GM18502 (cell line): ENCODE data around the gene PLPP7.
"Not testable (repeated sequence)": the region's sequence is repeated elsewhere in the genome, so short reads cannot be mapped to it uniquely, and the experiment has no call there.

Experiments used
- ATAC-seq: cut with Tn5 transposase; IDR thresholded peaks from one replicate; pipeline ENCODE4 v1.9.1; 2021; ENCODE audit warnings: mild to moderate bottlenecking; ENCODE audit not compliant: unreplicated experiment, poor library complexity

PLPP7 gene

GRCh38 chr9:131289301-131290035, at the start of gene PLPP7:
Gene PLPP7 (plus strand): TSS chr9:131289723. CDS start chr9:131289998, 275 bp downstream.
- peak; percentile 71 for ATAC-seq

GRCh38 chr9:131240047-131240921, 49.2 kb upstream of the PLPP7 start:
- no peak for ATAC-seq

- ATAC-seq = not testable (repeated sequence)
These were observed 45.2 kb upstream of the PLPP7 start for GRCh38 chr9:131244331-131244730.

- ATAC-seq = no peak
These were observed 42.9 kb upstream of the PLPP7 start for GRCh38 chr9:131246618-131247017.

GRCh38 chr9:131252120-131252519, 37.4 kb upstream of the PLPP7 start:
- ATAC-seq = no peak

GRCh38 chr9:131253891-131254491, 35.5 kb upstream of the PLPP7 start:
- ATAC-seq = no peak

GRCh38 chr9:131254626-131255025, 34.9 kb upstream of the PLPP7 start:
- ATAC-seq = no peak

- ATAC-seq = peak; percentile 3
These were observed 33.8 kb upstream of the PLPP7 start for GRCh38 chr9:131255676-131256197.

GRCh38 chr9:131257266-131258025, 32.1 kb upstream of the PLPP7 start:
- no peak for ATAC-seq

- no peak for ATAC-seq
These were observed 31.3 kb upstream of the PLPP7 start for GRCh38 chr9:131258186-131258585.

GRCh38 chr9:131258698-131259431, 30.7 kb upstream of the PLPP7 start:
- no peak for ATAC-seq

GRCh38 chr9:131259432-131259898, 30.1 kb upstream of the PLPP7 start:
- no peak for ATAC-seq

- no peak for ATAC-seq
These were observed 29.5 kb upstream of the PLPP7 start for GRCh38 chr9:131259916-131260597.

- ATAC-seq = no peak
These were observed 28.6 kb upstream of the PLPP7 start for GRCh38 chr9:131260751-131261452.

- peak; percentile 53 for ATAC-seq
These were observed 27.0 kb upstream of the PLPP7 start for GRCh38 chr9:131262327-131263032.

- not testable (repeated sequence) for ATAC-seq
These were observed 26.5 kb upstream of the PLPP7 start for GRCh38 chr9:131263033-131263343.

- no peak for ATAC-seq
These were observed 25.8 kb upstream of the PLPP7 start for GRCh38 chr9:131263701-131264100.

GRCh38 chr9:131264231-131264630, 25.3 kb upstream of the PLPP7 start:
- ATAC-seq = no peak
